HG03060 (cell line): ENCODE measurements around the gene APOBEC3A.
A peak's percentile ranks its signal among the peaks of the same experiment; 100 is the strongest.

ENCODE experiments used
- ATAC-seq: cut with Tn5 transposase; IDR thresholded peaks from one replicate; pipeline ENCODE4 v1.9.1; 2021; ENCODE audit warnings: low read depth, moderate number of reproducible peaks; ENCODE audit not compliant: unreplicated experiment

APOBEC3A gene

DNA sequence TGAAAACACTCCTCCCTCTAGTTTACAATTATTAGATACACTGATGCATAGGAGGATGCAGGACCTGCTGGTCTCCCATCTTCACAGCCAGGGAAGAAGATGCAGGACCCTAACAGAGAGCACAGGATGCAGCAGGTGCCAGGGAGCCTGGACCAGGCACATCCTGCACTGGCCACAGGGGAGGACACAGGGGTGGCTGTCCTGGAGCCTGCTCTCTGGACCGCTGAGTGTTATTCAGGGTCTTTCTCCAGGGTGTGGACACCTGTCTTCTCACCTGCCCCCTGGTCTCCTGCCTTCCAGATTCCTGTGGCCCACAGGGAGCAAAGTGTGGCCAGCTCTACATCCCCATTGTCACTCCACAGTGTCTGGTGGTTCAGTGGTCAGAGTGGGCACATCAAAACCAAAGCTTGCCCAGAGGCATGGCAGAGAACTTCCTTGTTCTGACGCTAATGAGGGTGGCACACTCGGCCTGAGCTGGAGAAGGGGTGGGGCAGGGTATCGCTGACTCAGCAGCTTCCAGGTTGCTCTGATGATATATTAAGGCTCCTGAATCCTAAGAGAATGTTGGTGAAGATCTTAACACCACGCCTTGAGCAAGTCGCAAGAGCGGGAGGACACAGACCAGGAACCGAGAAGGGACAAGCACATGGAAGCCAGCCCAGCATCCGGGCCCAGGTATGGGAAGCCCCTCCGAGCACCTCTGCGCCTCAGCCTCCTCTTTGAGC lies at the start of gene APOBEC3A:
Gene APOBEC3A (plus strand): TSS at position 564 of the 725 bp plus-strand sequence. CDS start 83 bp downstream, at position 647.
- no peak for ATAC-seq

DNA sequence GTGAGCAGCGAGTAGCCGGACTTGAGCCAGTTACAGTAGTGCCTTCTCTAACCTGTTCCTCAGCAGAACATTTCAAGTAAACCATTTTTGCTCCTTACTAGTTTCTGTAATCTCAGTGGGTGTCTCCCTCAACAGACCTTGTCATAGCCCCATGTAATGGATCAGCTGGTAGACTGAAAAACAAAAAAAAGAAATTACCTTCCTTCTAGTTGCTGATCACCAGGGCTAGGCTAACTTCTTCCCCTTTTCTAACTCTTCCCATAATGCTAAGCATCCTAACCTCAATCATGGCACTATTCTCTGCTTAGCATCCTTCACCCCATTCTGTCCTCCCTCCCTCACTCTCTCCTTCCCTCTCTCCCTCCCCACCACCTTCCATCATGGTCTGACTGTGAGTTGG lies 49.6 kb upstream of the APOBEC3A start:
- ATAC-seq: no peak

DNA sequence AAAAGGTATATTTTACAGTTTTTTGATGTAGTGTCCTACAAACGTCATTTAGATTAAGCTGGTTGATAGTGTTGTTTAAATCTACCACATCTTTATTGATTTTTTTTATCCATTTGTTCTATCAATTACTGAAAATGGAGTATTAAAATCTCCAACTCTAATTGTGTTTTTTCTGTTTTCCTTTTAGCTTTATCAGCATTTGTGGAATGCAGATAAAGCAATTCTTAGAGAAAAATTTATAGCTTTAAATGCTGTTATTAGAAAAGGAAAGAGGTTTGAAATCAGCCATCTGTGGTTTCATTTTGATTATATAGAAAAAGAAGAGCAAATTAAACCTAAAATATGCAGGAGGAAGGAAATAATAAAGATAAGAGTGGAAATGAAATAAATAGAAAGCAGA lies 46.0 kb upstream of the APOBEC3A start:
- ATAC-seq: no peak

DNA sequence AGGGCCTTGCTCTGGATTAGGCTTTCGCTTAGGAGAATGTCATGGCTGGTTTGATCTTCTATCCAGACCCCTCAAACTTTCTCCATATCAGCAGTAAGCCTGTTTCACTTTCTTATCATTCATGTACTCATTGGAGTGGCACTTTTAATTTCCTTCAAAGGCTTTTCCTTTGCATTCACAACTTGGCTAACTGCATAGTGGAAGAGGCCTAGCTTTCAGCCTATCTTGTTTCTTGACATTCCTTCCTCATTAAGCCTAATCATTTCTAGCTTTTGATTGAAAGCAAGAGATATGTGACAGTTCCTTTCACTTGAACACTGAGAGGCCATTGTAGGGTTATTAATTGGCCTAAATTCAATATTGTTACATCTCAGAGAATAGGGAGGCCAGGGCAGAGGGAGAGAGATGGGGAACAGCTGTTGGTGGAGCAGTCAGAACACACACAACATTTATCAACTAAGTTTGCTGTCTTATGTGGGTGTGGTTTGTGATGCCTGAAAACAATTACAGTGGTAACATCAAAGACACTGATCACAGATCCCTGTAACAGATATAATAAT lies 37.7 kb upstream of the APOBEC3A start:
- ATAC-seq: no peak

DNA sequence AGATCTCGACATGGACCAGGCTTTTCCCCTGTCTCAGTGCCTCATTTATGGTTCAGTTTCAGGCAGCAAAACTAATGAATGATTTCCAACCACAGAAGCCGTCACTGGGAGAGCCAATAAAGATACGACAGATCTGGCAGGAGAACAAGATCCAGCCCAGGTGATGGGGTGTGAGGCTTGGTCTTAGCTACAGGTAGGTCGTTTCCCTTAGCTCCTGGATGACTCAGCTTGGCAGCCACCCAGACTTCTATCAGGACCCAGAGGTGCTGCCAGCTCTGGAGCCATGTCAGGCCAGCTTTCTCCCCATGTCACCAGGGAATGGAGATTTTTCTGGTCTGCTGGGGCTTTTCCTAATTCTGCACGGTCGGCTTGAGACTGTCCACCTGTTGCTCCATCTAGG lies 36.3 kb upstream of the APOBEC3A start:
- no peak for ATAC-seq

DNA sequence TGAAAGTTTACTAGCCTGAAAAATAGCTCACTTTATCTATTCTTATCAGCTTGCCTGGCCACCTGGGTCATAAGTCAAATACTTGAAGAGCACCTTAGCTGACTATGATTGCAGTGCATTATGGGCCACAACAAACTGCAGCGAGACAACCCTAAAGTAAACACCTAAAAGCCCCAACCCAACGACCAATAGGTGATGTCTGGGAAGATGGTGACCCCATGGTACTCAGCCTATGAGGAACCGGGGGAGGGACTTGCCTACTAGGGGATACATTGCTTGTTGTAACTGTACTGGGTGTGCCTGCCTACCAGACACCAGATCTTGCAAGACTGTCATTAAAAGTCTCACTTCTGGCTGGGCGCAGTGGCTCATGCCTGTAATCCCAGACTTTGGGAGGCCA lies 35.6 kb upstream of the APOBEC3A start:
- no peak for ATAC-seq

DNA sequence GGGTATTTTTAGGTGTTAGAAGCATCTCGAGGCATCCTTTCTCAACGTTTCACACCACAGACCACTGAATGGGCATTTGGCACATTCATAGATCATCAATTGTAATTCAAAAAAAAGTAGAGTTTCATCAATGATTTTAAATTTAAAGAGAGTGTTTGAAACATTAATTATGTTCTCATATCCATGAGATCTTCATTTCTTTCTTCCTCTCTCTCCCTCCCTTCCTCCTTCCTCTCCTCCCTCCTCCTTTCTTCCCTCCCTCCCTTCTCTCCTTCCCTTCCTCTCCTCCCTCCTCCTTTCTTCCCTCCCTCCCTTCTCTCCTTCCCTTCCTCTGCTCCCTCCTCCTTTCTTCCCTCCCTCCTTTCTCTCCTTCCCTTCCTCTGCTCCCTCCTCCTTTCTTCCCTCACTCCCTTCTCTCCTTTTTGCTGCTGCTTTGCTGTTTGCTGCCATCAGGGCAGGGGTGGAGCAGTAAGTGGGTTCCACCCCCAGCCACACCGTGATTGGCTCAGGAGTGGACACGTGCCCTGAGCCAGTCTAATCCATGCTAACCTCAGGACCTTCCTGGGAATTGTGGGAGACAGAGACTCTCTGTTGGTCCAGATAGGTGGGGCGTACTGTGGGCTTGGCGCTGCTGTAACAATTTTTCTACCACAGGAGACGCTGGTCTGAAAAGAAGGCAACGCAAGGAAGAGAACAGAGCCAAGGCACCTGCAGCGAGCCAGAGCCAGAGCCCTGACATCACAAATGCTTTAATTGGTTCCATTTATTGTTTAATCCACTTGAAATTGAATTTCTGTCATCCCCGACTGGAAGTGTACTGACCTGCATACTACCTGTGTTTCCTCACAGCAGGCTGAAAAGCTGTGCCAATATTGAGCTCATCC lies 33.7 kb upstream of the APOBEC3A start:
- ATAC-seq: no peak

DNA sequence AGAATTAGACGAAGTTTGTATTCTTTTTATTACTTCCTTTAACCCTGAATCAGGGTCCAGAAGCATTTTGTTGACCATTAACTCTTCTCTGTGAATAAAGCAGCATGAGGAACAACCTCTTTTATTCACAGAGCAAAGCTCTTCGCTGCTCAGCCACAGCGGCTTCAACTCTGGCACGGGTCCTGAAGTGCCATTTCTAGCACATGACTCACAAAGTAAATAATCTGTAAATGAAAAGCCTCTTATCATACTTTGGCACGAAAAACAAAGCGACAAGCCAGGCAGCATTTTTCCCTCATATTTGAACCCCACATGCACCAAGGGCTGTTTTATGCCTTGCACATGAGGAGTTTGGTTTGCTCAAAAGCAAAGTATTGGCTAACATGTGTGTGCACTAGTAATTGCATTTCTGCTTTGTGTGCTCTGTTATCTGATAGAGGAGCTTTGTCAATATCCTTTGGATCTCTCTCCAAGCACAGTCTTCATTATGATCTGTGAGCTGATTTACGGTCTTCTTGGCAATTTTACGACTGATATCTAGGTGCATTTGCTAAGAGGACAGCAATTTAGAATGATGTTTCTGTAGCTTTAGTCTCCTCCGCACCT lies 33.0 kb upstream of the APOBEC3A start:
- no peak for ATAC-seq

DNA sequence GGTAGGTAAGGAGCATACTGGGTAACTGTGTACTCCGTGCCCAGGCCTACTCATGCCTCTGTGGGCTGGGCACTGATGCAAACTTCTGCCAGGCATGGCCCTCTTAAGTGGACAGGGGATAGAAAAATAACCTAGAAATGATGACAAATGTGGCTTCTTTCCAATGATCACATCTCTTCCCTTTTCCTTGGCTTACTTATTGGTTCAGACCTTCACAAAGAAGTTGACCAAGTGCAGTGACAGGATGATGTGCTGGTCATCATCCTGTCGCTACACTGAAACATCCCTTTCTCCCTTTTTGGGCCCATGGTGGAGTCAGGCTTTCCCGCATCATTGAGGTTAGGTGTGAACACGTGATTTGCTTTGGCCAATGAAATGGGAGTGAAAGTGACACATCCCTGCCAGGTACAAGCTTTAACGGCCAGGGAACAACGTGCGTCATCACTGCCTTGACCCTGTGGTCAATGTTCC lies 31.8 kb upstream of the APOBEC3A start:
- ATAC-seq: no peak

DNA sequence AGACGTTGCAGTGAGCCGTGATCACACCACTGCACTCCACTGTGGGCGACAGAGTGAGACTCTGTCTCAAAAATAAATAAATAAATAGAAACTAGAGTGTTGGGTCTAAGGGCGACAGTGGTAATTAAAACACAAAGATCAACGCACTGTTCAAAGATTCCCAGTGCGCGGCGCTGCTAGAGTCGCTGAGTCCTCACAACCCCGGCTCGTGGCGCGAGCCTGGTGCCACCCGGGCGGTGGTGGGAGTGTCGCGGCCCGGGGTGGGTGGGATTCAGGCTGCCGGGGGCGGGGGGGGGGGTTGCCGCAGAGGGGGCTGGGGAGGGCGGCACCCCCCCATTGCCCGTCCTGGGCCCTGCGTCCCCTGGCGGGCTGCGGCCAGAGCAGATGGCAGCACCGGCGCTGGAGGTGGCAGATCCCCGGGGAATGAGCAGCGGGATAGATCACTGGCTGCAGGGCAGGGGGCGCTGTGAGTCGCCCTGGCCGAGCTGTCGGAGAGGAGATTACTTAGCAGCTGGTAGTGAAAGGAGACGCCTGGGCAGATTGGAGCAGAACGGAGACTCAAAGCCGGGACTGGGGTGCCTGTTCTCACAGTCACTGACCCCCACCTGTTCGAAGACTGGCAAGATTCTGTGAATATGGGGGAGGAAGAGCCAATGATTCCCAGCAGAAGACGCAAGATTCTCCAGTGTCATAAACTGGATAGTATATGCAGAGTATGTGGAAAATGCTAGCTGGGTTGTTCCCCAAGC lies 30.2 kb upstream of the APOBEC3A start:
- no peak for ATAC-seq

DNA sequence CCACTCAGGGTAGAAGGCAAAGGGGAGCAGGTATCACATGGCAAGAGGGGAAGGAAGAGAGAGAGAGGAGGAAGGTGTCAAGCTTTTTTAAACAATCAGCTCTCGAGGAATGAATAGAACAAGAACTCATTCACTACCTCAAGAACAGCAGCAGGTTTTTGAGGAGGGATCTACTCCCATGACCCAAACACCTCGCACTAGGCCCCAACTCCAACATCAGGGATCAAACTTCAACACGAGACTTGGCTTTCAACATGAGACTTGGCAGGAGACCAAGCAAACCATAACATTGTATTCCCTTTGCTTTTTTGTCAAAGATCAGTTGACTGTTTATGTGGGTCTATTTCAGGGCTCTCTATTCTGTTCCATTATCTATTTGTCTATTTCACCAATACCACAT lies 26.9 kb upstream of the APOBEC3A start:
- no peak for ATAC-seq

DNA sequence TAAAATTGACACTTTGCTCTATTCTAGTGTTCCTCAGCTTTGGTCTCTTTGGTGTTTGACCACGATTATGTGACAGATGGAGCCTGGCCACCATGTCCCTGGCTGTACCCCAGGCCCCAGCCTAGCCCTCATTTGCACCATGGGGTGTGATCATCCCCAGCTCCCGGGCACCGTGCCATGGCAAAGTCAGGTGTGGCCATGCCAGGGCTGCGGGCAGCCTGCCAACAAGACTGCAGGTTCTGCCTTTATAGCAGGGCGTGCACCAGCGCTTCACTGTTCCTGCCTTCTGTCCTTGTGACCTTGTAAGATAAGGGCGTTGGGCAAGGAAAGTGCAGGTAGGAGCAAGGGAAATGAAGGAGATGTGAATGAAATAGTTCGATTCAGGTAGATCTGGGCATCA lies 22.4 kb upstream of the APOBEC3A start:
- ATAC-seq: no peak

DNA sequence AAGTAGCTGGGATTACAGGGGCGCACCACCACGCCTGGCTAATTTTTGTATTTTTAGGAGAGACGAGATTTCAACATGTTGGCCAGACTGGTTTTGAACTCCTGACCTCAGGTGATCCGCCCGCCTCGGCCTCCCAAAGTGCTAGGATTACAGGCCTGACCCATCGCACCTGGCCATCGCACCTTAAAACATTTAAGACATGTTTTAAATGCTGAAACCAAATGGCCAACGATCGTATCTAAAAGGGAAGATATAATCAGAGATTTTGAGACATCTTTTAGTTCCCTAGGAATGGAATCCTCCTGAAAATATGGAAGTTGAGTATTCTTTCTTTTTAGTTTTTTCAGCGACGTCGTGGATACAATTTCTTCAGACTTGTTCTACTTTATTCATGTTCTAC lies 21.8 kb upstream of the APOBEC3A start:
- no peak for ATAC-seq

DNA sequence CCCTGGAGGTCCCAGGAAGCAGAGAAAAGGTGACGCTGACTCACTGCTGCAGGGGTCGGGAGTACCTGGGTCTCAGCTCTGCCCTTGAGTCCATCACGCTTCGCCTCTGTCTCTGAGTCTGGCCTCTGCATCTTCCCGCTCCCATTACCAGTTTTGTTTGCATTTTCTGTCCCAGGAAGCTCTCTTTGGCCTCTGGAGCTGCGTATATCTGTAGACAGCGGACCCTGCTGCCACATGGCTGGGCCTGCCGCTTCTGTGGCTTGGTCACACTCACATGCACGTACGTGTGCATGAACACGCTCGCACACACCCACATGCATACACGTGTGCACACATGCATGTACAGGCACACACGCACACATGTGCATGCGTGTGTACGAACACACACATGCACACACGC lies 20.8 kb upstream of the APOBEC3A start:
- ATAC-seq: no peak

DNA sequence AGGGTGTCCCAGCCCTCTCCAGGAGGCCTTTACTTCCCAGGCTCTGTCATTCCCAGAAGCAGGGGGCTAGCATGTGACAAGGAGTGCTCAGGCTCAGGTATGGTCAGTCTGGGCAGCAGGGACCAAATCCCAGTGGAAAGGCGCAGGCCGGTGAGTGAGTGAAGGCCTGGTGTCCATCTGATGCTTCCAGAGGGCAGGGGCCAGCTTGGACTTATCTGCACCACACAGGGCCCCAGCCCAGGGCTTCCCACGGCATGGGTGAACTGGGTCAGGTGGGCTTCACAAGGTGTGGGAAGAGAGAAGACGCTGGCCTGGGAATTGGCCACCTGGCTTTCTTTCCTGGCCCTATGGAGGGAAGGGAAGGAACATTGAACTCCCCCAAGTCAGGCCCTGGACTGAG lies 20.4 kb upstream of the APOBEC3A start:
- no peak for ATAC-seq

DNA sequence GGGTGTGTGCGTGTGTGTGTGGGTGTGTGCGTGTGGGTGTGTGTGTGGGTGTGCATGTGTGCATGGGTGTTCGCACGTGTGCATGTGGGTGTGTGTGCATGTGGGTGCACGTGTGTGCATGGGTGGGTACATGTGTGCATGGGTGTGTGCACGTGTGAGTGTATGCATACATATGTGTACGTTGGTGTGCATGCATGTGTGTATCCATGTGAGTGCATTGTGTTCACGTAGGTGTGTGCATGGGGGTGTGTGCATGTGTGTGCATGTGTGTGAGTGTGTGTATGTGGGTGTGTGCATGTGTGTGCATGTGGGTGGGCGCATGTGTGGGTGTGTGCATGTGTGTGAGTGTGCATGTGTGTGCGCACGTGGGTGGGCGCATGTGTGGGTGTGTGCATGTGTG lies 19.9 kb upstream of the APOBEC3A start:
- no peak for ATAC-seq

DNA sequence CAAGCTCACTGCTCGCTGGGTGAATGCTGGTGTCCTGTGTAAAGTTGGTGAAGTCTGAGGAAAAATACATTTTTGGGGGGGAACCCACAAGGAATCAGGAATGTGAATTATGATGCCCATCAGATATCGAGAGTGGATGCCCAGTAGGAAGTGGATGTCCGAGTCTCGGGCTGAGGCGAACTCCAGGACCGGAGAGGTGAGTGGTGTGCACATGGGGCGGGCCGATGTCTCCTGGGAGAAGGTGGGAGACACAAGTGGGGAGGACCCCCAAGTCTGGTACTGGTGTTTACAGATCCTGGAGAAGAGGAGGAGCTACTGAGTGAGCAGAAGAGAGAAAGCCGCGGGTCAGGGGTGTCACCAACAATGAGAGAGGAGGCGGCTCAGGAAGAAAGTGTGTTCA lies 19.2 kb upstream of the APOBEC3A start:
- ATAC-seq: no peak

DNA sequence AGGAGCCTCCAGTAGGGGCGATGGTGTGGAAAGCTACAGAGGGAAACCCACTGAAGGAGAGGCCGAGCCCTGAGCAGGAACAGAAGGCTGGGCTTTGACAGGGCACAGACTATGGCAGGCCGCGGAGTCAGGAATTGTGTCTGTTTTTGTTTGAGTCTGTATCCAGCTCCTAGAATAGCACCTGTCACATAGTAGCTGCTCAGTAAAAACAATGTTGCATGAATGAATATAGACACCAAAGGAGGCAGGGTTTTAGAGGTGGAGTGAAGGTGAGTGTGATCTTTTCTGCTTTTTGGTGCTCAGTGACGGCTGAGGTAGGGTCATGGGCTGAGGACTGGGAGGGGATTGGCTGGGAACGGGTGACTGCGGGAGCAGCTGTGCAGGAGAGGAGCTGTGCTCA lies 18.5 kb upstream of the APOBEC3A start:
- ATAC-seq: no peak

DNA sequence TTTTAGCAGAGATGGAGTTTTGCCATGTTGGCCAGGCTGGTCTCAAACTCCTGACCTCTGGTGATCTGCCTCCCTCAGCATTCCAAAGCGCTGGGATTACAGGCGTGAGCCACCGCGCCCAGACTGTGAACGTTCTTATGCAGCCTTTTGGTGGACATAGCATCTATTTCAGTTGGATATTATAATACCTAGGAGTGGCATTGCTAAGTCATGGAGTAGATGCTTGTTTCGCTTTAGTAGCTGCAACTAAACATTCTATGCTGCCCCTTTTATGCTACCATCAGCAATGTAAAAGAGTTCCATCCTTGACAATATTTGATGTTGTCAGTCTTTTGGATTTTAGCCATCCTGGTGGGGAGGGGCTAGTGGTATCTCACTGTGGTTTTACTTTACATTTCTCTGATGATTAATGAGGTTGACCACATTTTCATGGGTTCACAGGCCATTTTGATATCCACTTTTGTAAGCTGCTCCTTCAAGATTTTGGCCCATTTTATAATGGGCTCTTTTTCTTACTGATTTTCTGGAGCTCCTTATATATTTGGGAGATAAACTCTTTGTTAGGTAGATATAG lies 16.5 kb upstream of the APOBEC3A start:
- ATAC-seq: no peak

DNA sequence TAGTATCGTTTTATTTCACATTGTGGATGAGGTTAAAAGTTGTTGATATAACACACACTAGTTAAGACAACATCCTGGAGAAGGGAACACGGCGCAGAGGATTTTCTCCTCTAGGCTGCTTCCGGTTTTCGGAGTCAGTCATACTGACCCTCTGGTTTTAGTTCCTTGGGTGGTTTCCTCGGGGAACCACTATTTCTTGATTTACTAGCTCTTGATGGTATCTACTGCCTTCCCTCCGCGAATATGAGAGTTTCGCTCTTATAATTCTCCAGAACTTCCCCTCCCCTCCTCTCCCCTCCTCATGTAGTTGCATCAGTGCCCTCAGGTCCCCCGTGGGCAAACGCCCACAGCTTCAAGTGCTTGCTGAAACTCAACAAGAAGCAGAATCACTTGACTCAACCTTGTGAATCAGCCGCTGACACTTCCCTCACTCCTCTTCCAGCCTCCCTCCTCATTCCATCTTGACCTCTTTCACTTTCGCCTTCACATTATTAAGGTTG lies 15.9 kb upstream of the APOBEC3A start:
- ATAC-seq: peak; percentile 68
